ENCODE results near the gene NAPEPLD. TPM values are rescaled to one million over a fixed set of nuclear protein-coding genes. Genes with fewer than 3 reads are reported as not detected.

The NAPEPLD gene
- total and polyA plus RNA-seq, 2 of the 8 experiments (the other 6 are each of a cell fraction or from before 2014, with no cell fraction given), result 4.2 to 9.9 TPM

GRCh38 chr7:103065667-103066066 lies 83.2 kb downstream of the NAPEPLD start (continued):
- TF ChIP-seq CHD7 (IDR thresholded peaks at IDR 0.05; ENCODE audit: insufficient replicate concordance, low read length), result no peak
- TF ChIP-seq FOSL1 (IDR thresholded peaks at IDR 0.05; ENCODE audit: insufficient read depth, low read depth, low read length), result no peak
- TF ChIP-seq CTCF (IDR thresholded peaks at IDR 0.05; ENCODE audit: control extremely low read depth in 1 of 3, insufficient read depth in 1 of 3, low read depth in 1 of 3, low read length in 3 of 3), result peak; percentile 51 to 60 (median 57)
- TF ChIP-seq JUN (IDR thresholded peaks at IDR 0.05; ENCODE audit: low read depth, low read length), result no peak
- TF ChIP-seq RAD21 (IDR thresholded peaks at IDR 0.05 in 1 of 2, conservative IDR thresholded peaks at IDR 0.05 in 1 of 2; ENCODE audit: low read depth in 2 of 2, low read length in 2 of 2), result peak; percentile 56 to 72; a peak in 3 of 4 replicates

All from H1 (cell line).